GM18867 (cell line): ENCODE measurements around the gene SUN3.

ENCODE experiments used
- ATAC-seq: cut with Tn5 transposase; IDR thresholded peaks from one replicate; pipeline ENCODE4 v1.9.1; 2021; ENCODE audit warnings: mild to moderate bottlenecking, moderate library complexity; ENCODE audit not compliant: unreplicated experiment

Gene SUN3

GRCh38 chr7:47979832-47980181 is 49.1 kb downstream of the SUN3 start:
- no peak for ATAC-seq

GRCh38 chr7:47979145-47979831 is 49.6 kb downstream of the SUN3 start, which contains the start of gene HUS1:
Gene HUS1 (minus strand): TSS chr7:47979615. CDS start chr7:47979519, 96 bp downstream.
- peak; percentile 99 for ATAC-seq

GRCh38 chr7:47978790-47979144 is 50.1 kb downstream of the SUN3 start:
- ATAC-seq = no peak

- ATAC-seq = no peak
Observed at GRCh38 chr7:47973739-47974138, 55.2 kb downstream of the SUN3 start.

GRCh38 chr7:47970761-47971160 is 58.1 kb downstream of the SUN3 start:
- no peak for ATAC-seq

- peak; percentile 91 for ATAC-seq
Observed at GRCh38 chr7:47968847-47969774, 59.8 kb downstream of the SUN3 start.

GRCh38 chr7:47967708-47968107 is 61.2 kb downstream of the SUN3 start:
- no peak for ATAC-seq

- ATAC-seq = no peak
Observed at GRCh38 chr7:47967123-47967522, 61.8 kb downstream of the SUN3 start.

GRCh38 chr7:47965456-47965855 is 63.5 kb downstream of the SUN3 start:
- ATAC-seq = no peak

GRCh38 chr7:47962262-47962661 is 66.6 kb downstream of the SUN3 start:
- ATAC-seq = no peak

GRCh38 chr7:47957156-47957555 is 71.8 kb downstream of the SUN3 start:
- no peak for ATAC-seq

GRCh38 chr7:47956220-47956619 is 72.7 kb downstream of the SUN3 start:
- ATAC-seq = no peak

GRCh38 chr7:47954231-47954911 is 74.5 kb downstream of the SUN3 start:
- ATAC-seq = peak; percentile 38

GRCh38 chr7:47953822-47954221 is 75.1 kb downstream of the SUN3 start:
- ATAC-seq = peak; percentile 58

- ATAC-seq = no peak
Observed at GRCh38 chr7:47952224-47952623, 76.7 kb downstream of the SUN3 start.

GRCh38 chr7:47951374-47951773 is 77.5 kb downstream of the SUN3 start:
- ATAC-seq = no peak

GRCh38 chr7:47950714-47951113 is 78.2 kb downstream of the SUN3 start:
- no peak for ATAC-seq

- ATAC-seq = no peak
Observed at GRCh38 chr7:47949703-47950102, 79.2 kb downstream of the SUN3 start.

GRCh38 chr7:47948141-47948790 is 80.6 kb downstream of the SUN3 start, which contains the start of gene PKD1L1:
Gene PKD1L1 (minus strand): TSS chr7:47948466. CDS start chr7:47948440, 26 bp downstream.
- no peak for ATAC-seq

GRCh38 chr7:47947355-47947749 is 81.6 kb downstream of the SUN3 start:
- no peak for ATAC-seq
